Endothelial cell of umbilical vein (primary cell): ENCODE measurements around the gene EPHX1.

ENCODE experiments used
- POLR2A ChIP-seq: IDR thresholded peaks from 2 replicates; pipeline ENCODE4 v1.6.1; 2012; ENCODE audit warnings: low read depth, mild to moderate bottlenecking, control low read depth, low read length
- POLR2AphosphoS5 ChIP-seq: IDR thresholded peaks from 2 replicates; pipeline ENCODE4 v1.6.1; 2012; ENCODE audit warnings: low read depth, mild to moderate bottlenecking, control low read depth, low read length, moderate library complexity; ENCODE audit not compliant: insufficient read depth
- TF ChIP-seq, protein P1 (sequence below), 2 donors: IDR thresholded peaks; 1 replicate in 1 of 2; 2 replicates in 1 of 2; pipeline ENCODE4 v1.5.1; 2011; ENCODE audit warnings: low read length in 2 of 2, mild to moderate bottlenecking in 2 of 2, moderate library complexity in 2 of 2, control low read depth in 1 of 2, inconsistent platforms in 1 of 2, low read depth in 1 of 2; ENCODE audit not compliant: insufficient read depth in 1 of 2; ENCODE audit errors: extremely low read depth in 1 of 2

DNA sequence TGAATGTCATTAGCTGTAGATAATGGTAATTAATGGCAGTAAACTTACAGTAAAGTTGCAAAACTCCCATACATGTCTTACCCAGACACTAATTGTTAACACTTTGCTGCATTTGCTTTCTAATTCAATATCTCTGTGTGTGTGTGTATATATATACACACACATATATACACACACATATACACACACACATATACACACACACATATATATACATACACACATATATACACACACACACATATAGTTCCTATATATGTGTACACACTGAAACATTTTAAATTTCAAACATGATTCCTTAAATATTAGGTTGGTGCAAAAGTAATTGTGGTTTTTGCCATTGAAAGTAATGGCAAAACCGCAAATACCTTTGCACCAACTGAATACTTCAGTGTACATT is 3.7 kb upstream of the EPHX1 start:
- no peak for TF ChIP-seq POLR2A
- TF ChIP-seq POLR2AphosphoS5, result no peak
- TF ChIP-seq, protein P1, sequence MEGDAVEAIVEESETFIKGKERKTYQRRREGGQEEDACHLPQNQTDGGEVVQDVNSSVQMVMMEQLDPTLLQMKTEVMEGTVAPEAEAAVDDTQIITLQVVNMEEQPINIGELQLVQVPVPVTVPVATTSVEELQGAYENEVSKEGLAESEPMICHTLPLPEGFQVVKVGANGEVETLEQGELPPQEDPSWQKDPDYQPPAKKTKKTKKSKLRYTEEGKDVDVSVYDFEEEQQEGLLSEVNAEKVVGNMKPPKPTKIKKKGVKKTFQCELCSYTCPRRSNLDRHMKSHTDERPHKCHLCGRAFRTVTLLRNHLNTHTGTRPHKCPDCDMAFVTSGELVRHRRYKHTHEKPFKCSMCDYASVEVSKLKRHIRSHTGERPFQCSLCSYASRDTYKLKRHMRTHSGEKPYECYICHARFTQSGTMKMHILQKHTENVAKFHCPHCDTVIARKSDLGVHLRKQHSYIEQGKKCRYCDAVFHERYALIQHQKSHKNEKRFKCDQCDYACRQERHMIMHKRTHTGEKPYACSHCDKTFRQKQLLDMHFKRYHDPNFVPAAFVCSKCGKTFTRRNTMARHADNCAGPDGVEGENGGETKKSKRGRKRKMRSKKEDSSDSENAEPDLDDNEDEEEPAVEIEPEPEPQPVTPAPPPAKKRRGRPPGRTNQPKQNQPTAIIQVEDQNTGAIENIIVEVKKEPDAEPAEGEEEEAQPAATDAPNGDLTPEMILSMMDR (IDR thresholded peaks at IDR 0.05; ENCODE audit: extremely low read depth in 1 of 2, insufficient read depth in 1 of 2, low read depth in 1 of 2, low read length in 2 of 2), result no peak
